K562 (cell line): ENCODE measurements around the gene NRARP. TPM values are rescaled to one million over a fixed set of nuclear protein-coding genes. Genes with fewer than 3 reads are reported as not detected.

Experiments used
- ELF1 ChIP-seq: fragments of 200-800 bp; sonication (Bioruptor generic); IDR thresholded peaks from 2 replicates; pipeline ENCODE4 v1.6.1; 2016; ENCODE audit warnings: missing genetic modification characterization, missing compliant biosample characterization
- ERF ChIP-seq: fragments of 450-650 bp; formaldehyde crosslinking; IDR thresholded peaks from 2 replicates; pipeline ENCODE4 v1.4.0; 2020; ENCODE audit warnings: mild to moderate bottlenecking, mixed read lengths
- ESRRA ChIP-seq: fragments of 450-650 bp; IDR thresholded peaks from 2 replicates; pipeline ENCODE4 v1.6.1; 2014; ENCODE audit warnings: low read depth, mild to moderate bottlenecking, moderate library complexity, borderline replicate concordance
- ETV1 ChIP-seq: fragments of 450-650 bp; conservative IDR thresholded peaks from 2 replicates; pipeline ENCODE4 v1.6.1; 2016; ENCODE audit warnings: missing genetic modification characterization, control low read depth, low read depth, missing compliant biosample characterization
- GTF2F1 ChIP-seq: IDR thresholded peaks from 2 replicates; pipeline ENCODE4 v1.6.1; 2011; ENCODE audit warnings: low read depth, low read length, improper control_type of control experiment
- HDGF ChIP-seq: fragments of 450-650 bp; IDR thresholded peaks from 2 replicates; pipeline ENCODE4 v1.6.1; 2016
- MCM5 ChIP-seq: fragments of 450-650 bp; IDR thresholded peaks from 2 replicates; pipeline ENCODE4 v1.6.1; 2016; ENCODE audit warnings: low read depth
- NFATC3 ChIP-seq: fragments of 450-650 bp; IDR thresholded peaks from 2 replicates; pipeline ENCODE4 v1.6.1; 2017; ENCODE audit warnings: mild to moderate bottlenecking
- PHF8 ChIP-seq: fragments of 200-600 bp; sonication (generic); IDR thresholded peaks from 2 replicates; pipeline ENCODE4 v1.6.1; 2012; ENCODE audit warnings: mixed run types, mild to moderate bottlenecking, inconsistent platforms, low read length, moderate library complexity, borderline replicate concordance
- SAFB ChIP-seq: fragments of 200-400 bp; formaldehyde crosslinking; IDR thresholded peaks from 2 replicates; pipeline ENCODE4 v1.6.1; 2017; ENCODE audit warnings: low read depth, low read length, borderline replicate concordance
- STAG1 ChIP-seq: sonication (generic); formaldehyde crosslinking; IDR thresholded peaks from 2 replicates; pipeline ENCODE4 v1.5.0; 2020; ENCODE audit warnings: missing genetic modification reagents, borderline replicate concordance
- ZNF12 ChIP-seq: sonication (generic); formaldehyde crosslinking; IDR thresholded peaks from 2 replicates; pipeline ENCODE4 v1.4.0; 2020; ENCODE audit warnings: mild to moderate bottlenecking, missing genetic modification reagents
- ZNF561 ChIP-seq: fragments of 450-650 bp; formaldehyde crosslinking; conservative IDR thresholded peaks from 2 replicates; pipeline ENCODE4 v1.4.0; 2020; ENCODE audit warnings: mild to moderate bottlenecking, moderate library complexity
- ZNF778 ChIP-seq: fragments of 450-650 bp; formaldehyde crosslinking; IDR thresholded peaks from 2 replicates; pipeline ENCODE4 v1.4.0; 2020; ENCODE audit warnings: mild to moderate bottlenecking, moderate library complexity
- ZNF830 ChIP-seq: fragments of 250-450 bp; sonication (Bioruptor Pico); IDR thresholded peaks from 2 replicates; pipeline ENCODE4 v1.5.0; 2021; ENCODE audit warnings: mild to moderate bottlenecking
- polyA plus RNA-seq, 8 experiments: library from polyadenylated mRNA; depleted of rRNA in 4 of 8; stranded (reverse) in 5 of 8; unstranded in 3 of 8; fragments of >200 nt; fragmentation: Nextera tagmentation in 2 of 8; fragmentation: Illumina TruSeq in 1 of 8; extraction: Ambion mirVana in 2 of 8; extraction: Trizol in 1 of 8; gene quantifications; 2 replicates each; pipeline versions ENCODE4 v1.2.1 to v1.2.3, GENCODE V29; 2011 to 2014; ENCODE audit warnings: inconsistent platforms in 1 of 8, missing spikeins in 1 of 8
- total RNA-seq, 7 experiments: library from RNA; depleted of rRNA in 6 of 7; stranded (reverse); fragments of >200 nt in 6 of 7; fragmentation: Illumina TruSeq in 2 of 7; extraction: Trizol in 2 of 7; gene quantifications; 2 replicates each; pipeline versions ENCODE4 v1.2.1 to v1.2.3, GENCODE V29; 2011 to 2021; ENCODE audit warnings: low replicate concordance in 1 of 7
- TF ChIP-seq, protein P1 (sequence below): fragments of 200-800 bp; sonication (Bioruptor generic); IDR thresholded peaks from 2 replicates; pipeline ENCODE4 v1.6.1; 2017; ENCODE audit warnings: missing genetic modification characterization, missing compliant biosample characterization
- TF ChIP-seq, protein P2 (sequence below), 2 experiments: IDR thresholded peaks; 2 replicates each; pipeline ENCODE4 v1.6.1; 2012; ENCODE audit warnings: improper control_type of control experiment in 2 of 2, low read depth in 2 of 2, low read length in 2 of 2, borderline replicate concordance in 1 of 2
- TF ChIP-seq, protein P3 (sequence below): fragments of 250-450 bp; sonication (Bioruptor Pico); IDR thresholded peaks from 2 replicates; pipeline ENCODE4 v1.5.0; 2020; ENCODE audit warnings: mild to moderate bottlenecking
- TF ChIP-seq, protein P4 (sequence below): fragments of 450-650 bp; formaldehyde crosslinking; IDR thresholded peaks from 2 replicates; pipeline ENCODE4 v1.4.0; 2020; ENCODE audit warnings: mild to moderate bottlenecking, mixed read lengths

Gene NRARP
- total and polyA plus RNA-seq, 9 of the 15 experiments (the other 6 are each of a cell fraction or from before 2014, with no cell fraction given) = 2.0 to 24.5 (median 7.2) TPM; not detected in 2

DNA sequence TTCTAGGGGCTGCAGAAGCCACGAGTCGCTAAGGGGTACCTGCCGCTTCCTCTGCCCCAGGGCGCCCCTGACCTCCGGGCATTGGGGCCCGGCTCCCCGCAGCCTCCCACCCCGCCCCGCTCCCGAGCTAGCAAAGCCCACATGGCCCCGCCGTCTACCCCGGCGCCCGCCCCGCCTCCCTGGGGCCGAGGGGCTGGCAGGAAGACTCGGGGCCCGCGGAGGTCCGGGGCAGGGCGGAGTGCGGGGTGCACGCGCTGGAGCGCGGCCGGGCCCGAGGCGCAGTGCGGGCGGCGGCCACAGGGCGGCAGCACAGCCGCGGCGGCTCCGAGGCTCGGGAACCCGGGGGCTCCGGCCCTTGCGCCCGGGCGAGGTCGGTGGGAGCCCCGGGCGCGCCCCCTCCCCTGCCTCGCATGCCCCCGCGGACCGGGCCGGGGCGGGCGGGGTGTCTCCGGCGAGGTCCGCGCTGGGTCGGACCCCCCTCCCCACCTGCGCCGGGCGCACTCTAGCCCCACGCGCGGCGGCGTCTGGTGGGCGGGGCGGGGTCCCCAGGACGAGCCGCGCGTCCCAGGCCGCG lies 6.7 kb downstream of the NRARP start (continued):
- TF ChIP-seq, protein P1, sequence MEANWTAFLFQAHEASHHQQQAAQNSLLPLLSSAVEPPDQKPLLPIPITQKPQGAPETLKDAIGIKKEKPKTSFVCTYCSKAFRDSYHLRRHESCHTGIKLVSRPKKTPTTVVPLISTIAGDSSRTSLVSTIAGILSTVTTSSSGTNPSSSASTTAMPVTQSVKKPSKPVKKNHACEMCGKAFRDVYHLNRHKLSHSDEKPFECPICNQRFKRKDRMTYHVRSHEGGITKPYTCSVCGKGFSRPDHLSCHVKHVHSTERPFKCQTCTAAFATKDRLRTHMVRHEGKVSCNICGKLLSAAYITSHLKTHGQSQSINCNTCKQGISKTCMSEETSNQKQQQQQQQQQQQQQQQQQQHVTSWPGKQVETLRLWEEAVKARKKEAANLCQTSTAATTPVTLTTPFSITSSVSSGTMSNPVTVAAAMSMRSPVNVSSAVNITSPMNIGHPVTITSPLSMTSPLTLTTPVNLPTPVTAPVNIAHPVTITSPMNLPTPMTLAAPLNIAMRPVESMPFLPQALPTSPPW (CRISPR knock-in tag) = peak; percentile 11; the same call in 1 of the 2 replicates
- TF ChIP-seq ZNF830 (CRISPR knock-in tag) (no peak), ZNF12 (CRISPR knock-in tag) (no peak), MCM5 (no peak), ETV1 (tag) (no peak), PHF8 (peak; percentile 36; the same call in 1 of the 2 replicates), ELF1 (tag) (no peak), ZNF561 (no peak), ESRRA (no peak), GTF2F1 (no peak), ERF (CRISPR knock-in tag) (peak; percentile 89; the same call in 1 of the 2 replicates), NFATC3 (no peak), HDGF (no peak), STAG1 (no peak), SAFB (no peak), ZNF778 (CRISPR knock-in tag) (no peak)
- TF ChIP-seq, protein P2, sequence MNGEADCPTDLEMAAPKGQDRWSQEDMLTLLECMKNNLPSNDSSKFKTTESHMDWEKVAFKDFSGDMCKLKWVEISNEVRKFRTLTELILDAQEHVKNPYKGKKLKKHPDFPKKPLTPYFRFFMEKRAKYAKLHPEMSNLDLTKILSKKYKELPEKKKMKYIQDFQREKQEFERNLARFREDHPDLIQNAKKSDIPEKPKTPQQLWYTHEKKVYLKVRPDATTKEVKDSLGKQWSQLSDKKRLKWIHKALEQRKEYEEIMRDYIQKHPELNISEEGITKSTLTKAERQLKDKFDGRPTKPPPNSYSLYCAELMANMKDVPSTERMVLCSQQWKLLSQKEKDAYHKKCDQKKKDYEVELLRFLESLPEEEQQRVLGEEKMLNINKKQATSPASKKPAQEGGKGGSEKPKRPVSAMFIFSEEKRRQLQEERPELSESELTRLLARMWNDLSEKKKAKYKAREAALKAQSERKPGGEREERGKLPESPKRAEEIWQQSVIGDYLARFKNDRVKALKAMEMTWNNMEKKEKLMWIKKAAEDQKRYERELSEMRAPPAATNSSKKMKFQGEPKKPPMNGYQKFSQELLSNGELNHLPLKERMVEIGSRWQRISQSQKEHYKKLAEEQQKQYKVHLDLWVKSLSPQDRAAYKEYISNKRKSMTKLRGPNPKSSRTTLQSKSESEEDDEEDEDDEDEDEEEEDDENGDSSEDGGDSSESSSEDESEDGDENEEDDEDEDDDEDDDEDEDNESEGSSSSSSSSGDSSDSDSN (IDR thresholded peaks at IDR 0.05; ENCODE audit: borderline replicate concordance in 1 of 2, low read depth in 2 of 2, low read length in 2 of 2) = peak in 1 of 2 experiments; percentile 33; a peak in 1 of 4 replicates
- TF ChIP-seq, protein P3, sequence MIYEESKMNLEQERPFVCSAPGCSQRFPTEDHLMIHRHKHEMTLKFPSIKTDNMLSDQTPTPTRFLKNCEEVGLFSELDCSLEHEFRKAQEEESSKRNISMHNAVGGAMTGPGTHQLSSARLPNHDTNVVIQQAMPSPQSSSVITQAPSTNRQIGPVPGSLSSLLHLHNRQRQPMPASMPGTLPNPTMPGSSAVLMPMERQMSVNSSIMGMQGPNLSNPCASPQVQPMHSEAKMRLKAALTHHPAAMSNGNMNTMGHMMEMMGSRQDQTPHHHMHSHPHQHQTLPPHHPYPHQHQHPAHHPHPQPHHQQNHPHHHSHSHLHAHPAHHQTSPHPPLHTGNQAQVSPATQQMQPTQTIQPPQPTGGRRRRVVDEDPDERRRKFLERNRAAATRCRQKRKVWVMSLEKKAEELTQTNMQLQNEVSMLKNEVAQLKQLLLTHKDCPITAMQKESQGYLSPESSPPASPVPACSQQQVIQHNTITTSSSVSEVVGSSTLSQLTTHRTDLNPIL (CRISPR knock-in tag) = no peak
- TF ChIP-seq, protein P4, sequence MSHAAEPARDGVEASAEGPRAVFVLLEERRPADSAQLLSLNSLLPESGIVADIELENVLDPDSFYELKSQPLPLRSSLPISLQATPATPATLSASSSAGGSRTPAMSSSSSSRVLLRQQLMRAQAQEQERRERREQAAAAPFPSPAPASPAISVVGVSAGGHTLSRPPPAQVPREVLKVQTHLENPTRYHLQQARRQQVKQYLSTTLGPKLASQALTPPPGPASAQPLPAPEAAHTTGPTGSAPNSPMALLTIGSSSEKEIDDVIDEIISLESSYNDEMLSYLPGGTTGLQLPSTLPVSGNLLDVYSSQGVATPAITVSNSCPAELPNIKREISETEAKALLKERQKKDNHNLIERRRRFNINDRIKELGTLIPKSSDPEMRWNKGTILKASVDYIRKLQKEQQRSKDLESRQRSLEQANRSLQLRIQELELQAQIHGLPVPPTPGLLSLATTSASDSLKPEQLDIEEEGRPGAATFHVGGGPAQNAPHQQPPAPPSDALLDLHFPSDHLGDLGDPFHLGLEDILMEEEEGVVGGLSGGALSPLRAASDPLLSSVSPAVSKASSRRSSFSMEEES (CRISPR knock-in tag) = no peak
